ENCODE data around the gene PIP4K2B. TPM values are rescaled to one million over a fixed set of nuclear protein-coding genes. Genes with fewer than 3 reads are reported as not detected.

PIP4K2B gene
- total and polyA plus RNA-seq, 9 of the 15 experiments (the other 6 are each of a cell fraction or from before 2014, with no cell fraction given) = 3.7 to 29.9 (median 23.0) TPM

- TF ChIP-seq HMG20A (CRISPR knock-in tag; conservative IDR thresholded peaks at IDR 0.05) (no peak), PCBP1 (IDR thresholded peaks at IDR 0.05; ENCODE audit: low read depth, low read length, poor library complexity, severe bottlenecking) (peak; percentile 48), HIVEP1 (CRISPR knock-in tag; IDR thresholded peaks at IDR 0.05) (no peak), ILK (tag; IDR thresholded peaks at IDR 0.05; ENCODE audit: borderline replicate concordance, low read depth) (no peak), ZBTB49 (CRISPR knock-in tag; IDR thresholded peaks at IDR 0.05; ENCODE audit: borderline replicate concordance) (no peak), E2F6 (IDR thresholded peaks at IDR 0.05; ENCODE audit: borderline replicate concordance in 1 of 2, extremely low read depth in 1 of 2, insufficient read depth in 1 of 2, insufficient read length in 1 of 2, low read depth in 1 of 2, low read length in 1 of 2, poor library complexity in 1 of 2, severe bottlenecking in 1 of 2) (peak in 1 of 2 experiments; percentile 22), GABPA (tag; conservative IDR thresholded peaks at IDR 0.05; ENCODE audit: low read depth) (no peak)
Measured at GRCh38 chr17:38719289-38719942, 79.9 kb downstream of the PIP4K2B start (continued).
